IPS DF 6.9 (cell line): ENCODE results near the gene PLEKHM3.
"Not testable (repeated sequence)": the region's sequence is repeated elsewhere in the genome, so short reads cannot be mapped to it uniquely, and the experiment has no call there.

ENCODE experiments used
- DNase-seq: peaks from one replicate; pipeline ENCODE4 v3.0.0-alpha.2; 2013; ENCODE audit warnings: low read depth, low spot score
- H3K27ac ChIP-seq: one replicate; pipeline ENCODE4 v1.5.1; 2013; ENCODE audit warnings: low read length, control low read depth
- H3K27me3 ChIP-seq: 2 replicates; pipeline ENCODE4 v1.6.1; 2013; ENCODE audit warnings: mild to moderate bottlenecking, low read length; ENCODE audit not compliant: control insufficient read depth, insufficient read depth
- H3K36me3 ChIP-seq: 2 replicates; pipeline ENCODE4 v1.6.1; 2013; ENCODE audit warnings: low read length; ENCODE audit not compliant: control insufficient read depth, insufficient read depth
- H3K4me1 ChIP-seq: 2 replicates; pipeline ENCODE4 v1.6.1; 2013; ENCODE audit warnings: low read length; ENCODE audit not compliant: control insufficient read depth, insufficient read depth
- H3K4me3 ChIP-seq: 2 replicates; pipeline ENCODE4 v1.5.1; 2013; ENCODE audit warnings: mild to moderate bottlenecking, low read length
- H3K9me3 ChIP-seq: 2 replicates; pipeline ENCODE4 v1.6.1; 2013; ENCODE audit warnings: low read length, inconsistent platforms; ENCODE audit not compliant: control insufficient read depth, insufficient read depth
- WGBS: extraction: QIAGEN DNeasy Blood & Tissue Kit; methylation state at CpG from one replicate; pipeline ENCODE4 v1.1.7; 2013; ENCODE audit warnings: mixed read lengths, missing lambda C conversion rate; ENCODE audit not compliant: insufficient read length, insufficient coverage; 5-methylcytosine and 5-hydroxymethylcytosine counted together

The PLEKHM3 gene

GRCh38 chr2:207949245-207949644, 76.1 kb downstream of the PLEKHM3 start:
- not testable (repeated sequence) for H3K4me1 ChIP-seq, DNase-seq, H3K4me3 ChIP-seq, H3K9me3 ChIP-seq, H3K27me3 ChIP-seq, H3K36me3 ChIP-seq, H3K27ac ChIP-seq
- no CpG with 5 or more reads among the region's 1 CpG for WGBS

- H3K9me3 ChIP-seq = no peaks in the 10 kb centered on the region
- H3K4me1 ChIP-seq = no peaks in the 10 kb centered on the region
- no CpG with 5 or more reads among the region's 4 CpGs for WGBS
- no peak for DNase-seq
- no peaks in the 10 kb centered on the region for H3K27me3 ChIP-seq
- H3K36me3 ChIP-seq = no peaks in the 10 kb centered on the region
- H3K27ac ChIP-seq = no peak overlapping the region
- no peak overlapping the region for H3K4me3 ChIP-seq
Measured at GRCh38 chr2:207944979-207945600, 80.2 kb downstream of the PLEKHM3 start.

GRCh38 chr2:207944334-207944733, 81.0 kb downstream of the PLEKHM3 start:
- Histone ChIP-seq H3K36me3 (no peaks in the 10 kb centered on the region), H3K27me3 (no peaks in the 10 kb centered on the region), H3K4me1 (no peaks in the 10 kb centered on the region), H3K27ac (no peak overlapping the region), H3K4me3 (no peak overlapping the region), H3K9me3 (no peaks in the 10 kb centered on the region)
- DNase-seq = no peak
- WGBS = no CpG with 5 or more reads among the region's 6 CpGs

GRCh38 chr2:207939342-207940108, 85.8 kb downstream of the PLEKHM3 start:
- H3K36me3 ChIP-seq = no peaks in the 10 kb centered on the region
- no peak for DNase-seq
- WGBS = no CpG with 5 or more reads among the region's 8 CpGs
- no peak overlapping the region for H3K4me3 ChIP-seq
- no peaks in the 10 kb centered on the region; the same call in 1 of the 2 replicates for H3K27me3 ChIP-seq
- H3K4me1 ChIP-seq = no peaks in the 10 kb centered on the region
- H3K27ac ChIP-seq = no peak overlapping the region
- H3K9me3 ChIP-seq = no peaks in the 10 kb centered on the region

- Histone ChIP-seq H3K36me3 (no peaks in the 10 kb centered on the region), H3K27me3 (no peaks in the 10 kb centered on the region; the same call in 1 of the 2 replicates), H3K9me3 (no peaks in the 10 kb centered on the region), H3K4me3 (no peak overlapping the region), H3K4me1 (no peaks in the 10 kb centered on the region), H3K27ac (no peak overlapping the region)
- WGBS = no CpG with 5 or more reads among the region's 4 CpGs
- no peak for DNase-seq
Measured at GRCh38 chr2:207938886-207939285, 86.4 kb downstream of the PLEKHM3 start.

- WGBS = no CpG with 5 or more reads among the region's 4 CpGs
- DNase-seq = no peak
Measured at GRCh38 chr2:207938415-207938814, 86.9 kb downstream of the PLEKHM3 start.

GRCh38 chr2:207937823-207938222, 87.5 kb downstream of the PLEKHM3 start:
- H3K36me3 ChIP-seq = no peaks in the 10 kb centered on the region
- WGBS = 100% methylated on average over 2 of the region's 2 CpGs
- H3K9me3 ChIP-seq = no peaks in the 10 kb centered on the region
- H3K27ac ChIP-seq = no peak overlapping the region
- H3K4me3 ChIP-seq = no peak overlapping the region
- no peak for DNase-seq
- H3K4me1 ChIP-seq = no peaks in the 10 kb centered on the region
- H3K27me3 ChIP-seq = no peaks in the 10 kb centered on the region; the same call in 1 of the 2 replicates

More at GRCh38 chr2:207938415-207938814, 86.9 kb downstream of the PLEKHM3 start:
- Histone ChIP-seq H3K27ac (no peak overlapping the region), H3K27me3 (no peaks in the 10 kb centered on the region; the same call in 1 of the 2 replicates), H3K9me3 (no peaks in the 10 kb centered on the region), H3K4me3 (no peak overlapping the region), H3K36me3 (no peaks in the 10 kb centered on the region), H3K4me1 (no peaks in the 10 kb centered on the region)

- Histone ChIP-seq H3K4me3 (no peak overlapping the region), H3K9me3 (no peaks in the 10 kb centered on the region), H3K27me3 (no peaks in the 10 kb centered on the region; the same call in 1 of the 2 replicates), H3K27ac (no peak overlapping the region), H3K36me3 (no peaks in the 10 kb centered on the region), H3K4me1 (no peaks in the 10 kb centered on the region)
- no CpG with 5 or more reads among the region's 4 CpGs for WGBS
- no peak for DNase-seq
Measured at GRCh38 chr2:207937253-207937652, 88.1 kb downstream of the PLEKHM3 start.

- WGBS = no CpG with 5 or more reads among the region's 1 CpG
Measured at GRCh38 chr2:207936380-207936779, 88.9 kb downstream of the PLEKHM3 start.

GRCh38 chr2:207935991-207936370, 89.3 kb downstream of the PLEKHM3 start:
- Histone ChIP-seq H3K27me3 (no peaks in the 10 kb centered on the region; the same call in 1 of the 2 replicates), H3K27ac (no peak overlapping the region), H3K4me1 (no peaks in the 10 kb centered on the region), H3K4me3 (no peak overlapping the region), H3K36me3 (no peaks in the 10 kb centered on the region), H3K9me3 (no peaks in the 10 kb centered on the region)
- no peak for DNase-seq
- no CpG with 5 or more reads among the region's 4 CpGs for WGBS

More at GRCh38 chr2:207936380-207936779, 88.9 kb downstream of the PLEKHM3 start:
- Histone ChIP-seq H3K27ac (no peak overlapping the region), H3K4me3 (no peak overlapping the region), H3K36me3 (no peaks in the 10 kb centered on the region), H3K4me1 (no peaks in the 10 kb centered on the region), H3K9me3 (no peaks in the 10 kb centered on the region), H3K27me3 (no peaks in the 10 kb centered on the region; the same call in 1 of the 2 replicates)
- no peak for DNase-seq
